Pancreas (tissue), 10 donors: ENCODE results near the gene SLC16A10. TPM values are rescaled to one million over a fixed set of nuclear protein-coding genes. Genes with fewer than 3 reads are reported as not detected.
"Not testable (repeated sequence)": the region's sequence is repeated elsewhere in the genome, so short reads cannot be mapped to it uniquely, and the experiment has no call there.

Experiments
- ATAC-seq, 4 donors: fragments of 200-7000 bp; cut with Tn5 transposase; one replicate each; pipeline versions ENCODE4 v1.8.0 to v1.9.1; 2020; ENCODE audit warnings: mild to moderate bottlenecking in 4 of 4, moderate library complexity in 4 of 4
- DNase-seq, 6 donors: peaks; one replicate each; pipeline ENCODE4 v3.0.0-alpha.2; 2020
- FAIRE-seq: peaks from 2 replicates; lab custom pipeline; 2012; peaks lifted over from hg19 to GRCh38; lab: Jason Lieb, UNC
- H3K27ac ChIP-seq, 4 donors: fragments of 200-600 bp; sonication (generic); 1 replicate in 3 of 4; 2 replicates in 1 of 4; pipeline versions ENCODE4 v1.5.0 to v1.8.0; 2020
- H3K27me3 ChIP-seq, 4 donors: fragments of 200-600 bp; one replicate each; pipeline ENCODE4 v1.8.0; 2021
- H3K36me3 ChIP-seq, 3 donors: fragments of 200-600 bp; sonication (generic) in 1 of 3; one replicate each; pipeline versions ENCODE4 v1.5.0 to v1.8.0; 2020 to 2021
- H3K4me1 ChIP-seq, 3 donors: fragments of 200-600 bp; one replicate each; pipeline ENCODE4 v1.8.0; 2021
- H3K4me3 ChIP-seq, 4 donors: fragments of 200-600 bp; sonication (generic) in 2 of 4; one replicate each; pipeline versions ENCODE4 v1.5.0 to v1.8.0; 2020 to 2021
- H3K9me3 ChIP-seq, 4 donors: fragments of 200-600 bp; one replicate each; pipeline ENCODE4 v1.8.0; 2021
- CTCF ChIP-seq, 4 donors: fragments of 200-600 bp; sonication (generic) in 3 of 4; IDR thresholded peaks; one replicate each; pipeline versions ENCODE4 v1.5.0 to v1.8.0; 2021; ENCODE audit warnings: antibody characterized with exemption in 4 of 4
- whole genome bisulfite sequencing, 2 donors: extraction: QIAGEN DNeasy Blood & Tissue Kit; methylation state at CpG; one replicate each; pipeline ENCODE4 v1.1.7; 2013; 5-methylcytosine and 5-hydroxymethylcytosine counted together
- intact Hi-C, 3 donors: fragments of 100-400 bp; cut with DNase I; formaldehyde crosslinking; loops; one replicate each; pipeline versions ENCODE4 v1.11.1 to v1.14.2; 2022
- polyA plus RNA-seq, 2 donors: library from polyadenylated mRNA; stranded (reverse); fragments of 200-250 nt; gene quantifications; one replicate each; pipeline ENCODE4 v1.2.3, GENCODE V29; 2013
- total RNA-seq, 6 donors: library from RNA; stranded (reverse); fragmentation: NEBNext Ultra II Directional in 4 of 6; extraction: Animal tissue kit (Norgen Biotek cat#: 25700) in 4 of 6; gene quantifications; one replicate each; pipeline versions ENCODE4 v1.2.1 to v1.2.4, GENCODE V29; 2021 to 2023
- donor health status: healthy with polysubstance abuse.
- donor health status: DM: no; HTN: no; CAD: no; lungs with moderate emphysema.
- donor health status: DM: no; HTN: no; CAD: no.
- donor health status: control.
- donor health status: control.
- donor health status: Bipolar disorder and iron deficiency.
- donor health status: DM: yes; HTN: yes; CAD: no.
- donor health status: DM: no; HTN: no; CAD: no.
- donor health status: DM: no; HTN: no; CAD: no.
- donor health status: DM: yes; HTN: yes; CAD: no.

Gene SLC16A10
- total and polyA plus RNA-seq, 8 donors = 5.1 to 48.8 (median 30.0) TPM

DNA sequence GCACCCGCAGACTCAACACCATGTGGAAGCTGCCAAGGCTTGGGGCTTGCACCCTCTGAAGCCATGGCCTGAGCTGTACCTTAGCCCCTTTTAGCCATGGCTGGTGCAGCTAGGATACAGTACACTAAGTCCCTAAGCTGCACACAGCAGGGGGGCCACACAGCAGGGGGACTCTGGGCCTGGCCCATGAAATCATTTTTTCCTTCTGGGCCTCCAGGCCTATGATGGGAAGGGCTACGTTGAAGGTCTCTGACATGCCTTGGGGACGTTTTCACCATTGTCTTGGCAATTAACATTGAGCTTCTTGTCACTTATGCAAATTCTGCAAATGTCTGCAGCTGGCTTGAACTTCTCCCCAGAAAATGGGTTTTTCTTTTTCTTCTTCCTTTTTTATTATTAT is 103.3 kb downstream of the SLC16A10 start:
- H3K27me3 ChIP-seq = no peaks in the 10 kb centered on the region
- DNase-seq (no peak), FAIRE-seq (no peak), ATAC-seq (no peak)
- no peak overlapping the region for H3K4me3 ChIP-seq
- WGBS, 2 donors = 90 to 92% methylated on average over 3 of the region's 3 CpGs
- H3K9me3 ChIP-seq = no peaks in the 10 kb centered on the region
- no peaks in the 10 kb centered on the region for H3K4me1 ChIP-seq
- intact Hi-C loops = no loop called here
- no peak for TF ChIP-seq CTCF (IDR thresholded peaks at IDR 0.05)
- H3K36me3 ChIP-seq = no peaks in the 10 kb centered on the region
- H3K27ac ChIP-seq = no peak overlapping the region

DNA sequence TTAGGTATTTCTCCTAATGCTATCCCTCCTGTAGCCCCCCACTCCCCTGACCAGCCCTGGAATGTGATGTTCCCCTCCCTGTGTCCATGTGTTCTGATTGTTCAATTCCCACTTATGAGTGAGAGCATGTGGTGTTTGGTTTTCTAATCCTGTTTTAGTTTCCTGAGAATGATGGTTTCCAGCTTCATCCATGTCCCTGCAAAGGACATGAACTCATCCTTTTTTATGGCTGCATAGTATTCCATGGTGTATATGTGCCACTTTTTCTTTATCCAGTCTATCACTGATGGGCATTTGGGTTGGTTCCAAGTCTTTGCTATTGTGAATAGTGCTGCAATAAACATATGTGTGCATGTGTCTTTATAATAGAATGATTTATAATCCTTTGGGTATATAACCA is 103.8 kb downstream of the SLC16A10 start:
- intact Hi-C loops = not testable (repeated sequence)

DNA sequence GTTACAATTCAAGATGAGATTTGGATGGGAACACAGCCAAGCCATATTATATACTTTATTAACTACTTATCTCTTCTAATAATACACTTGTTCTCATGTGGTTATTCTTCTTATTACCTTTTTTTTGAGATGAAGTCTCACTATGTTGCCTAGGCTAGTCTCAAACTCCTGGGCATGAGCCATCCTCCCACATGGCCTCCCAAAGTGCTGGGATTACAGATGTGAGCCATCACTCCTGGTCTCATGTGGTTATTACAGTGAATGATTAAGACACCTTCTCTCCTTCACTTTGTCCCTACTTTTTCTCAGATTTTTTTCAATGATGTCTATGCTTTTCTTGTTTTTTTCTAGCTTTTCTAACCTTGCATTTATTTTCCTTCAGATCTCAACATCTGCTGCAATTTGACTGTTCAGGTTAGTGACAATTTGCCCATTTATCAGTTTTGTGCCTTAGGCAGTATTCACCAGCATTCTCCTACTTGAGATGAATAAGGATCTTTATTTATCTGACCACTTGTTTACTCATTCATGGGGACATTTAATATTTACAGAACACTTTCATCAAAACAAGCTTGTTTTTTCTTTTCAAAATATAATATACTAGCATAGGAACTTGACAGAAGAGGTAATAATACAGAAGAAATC is 105.7 kb downstream of the SLC16A10 start:
- H3K27ac ChIP-seq = no peak overlapping the region
- ATAC-seq (no peak), DNase-seq (no peak), FAIRE-seq (no peak)
- TF ChIP-seq CTCF (IDR thresholded peaks at IDR 0.05) = no peak
- H3K4me3 ChIP-seq = no peak overlapping the region
- no peaks in the 10 kb centered on the region for H3K27me3 ChIP-seq
- H3K9me3 ChIP-seq = no peaks in the 10 kb centered on the region
- H3K4me1 ChIP-seq = no peaks in the 10 kb centered on the region
- no peaks in the 10 kb centered on the region for H3K36me3 ChIP-seq
- intact Hi-C loops = no loop called here

More for the DNA sequence above, 103.8 kb downstream of the SLC16A10 start:
- H3K4me3 ChIP-seq, H3K4me1 ChIP-seq, FAIRE-seq, H3K27me3 ChIP-seq, ATAC-seq, DNase-seq, H3K27ac ChIP-seq, H3K36me3 ChIP-seq, H3K9me3 ChIP-seq: not testable (repeated sequence)

- Histone ChIP-seq H3K9me3 (no peaks in the 10 kb centered on the region), H3K4me1 (peaks cover 0 to 12% (median 10%) of the 10 kb centered on the region in 3 donors), H3K4me3 (no peak overlapping the region), H3K27ac (no peak overlapping the region), H3K36me3 (no peaks in the 10 kb centered on the region), H3K27me3 (no peaks in the 10 kb centered on the region)
- intact Hi-C loops = no loop called here
- DNase-seq (no peak), FAIRE-seq (no peak), ATAC-seq (no peak)
- TF ChIP-seq CTCF (IDR thresholded peaks at IDR 0.05) = no peak
Observed at GRCh38 chr6:111195656-111196055, 108.4 kb downstream of the SLC16A10 start.

DNA sequence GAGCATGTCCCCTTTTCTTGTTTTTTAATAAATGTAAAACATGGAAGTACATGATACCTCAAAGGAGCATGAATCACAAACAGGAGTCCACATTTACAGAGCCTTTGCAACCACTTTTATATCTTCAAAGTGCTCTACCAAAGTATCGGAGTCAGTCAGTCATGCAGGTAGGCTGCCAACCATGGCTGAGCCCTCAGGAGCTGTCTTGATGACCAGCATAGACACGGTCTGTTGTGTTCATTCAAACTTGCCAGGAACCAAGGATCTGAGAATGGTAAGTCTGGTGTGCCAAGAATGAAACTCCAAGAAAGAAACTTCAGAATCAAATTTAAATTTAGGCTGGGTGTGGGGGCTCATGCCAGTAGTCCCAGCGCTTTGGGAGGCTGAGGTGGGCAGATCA is 111.5 kb downstream of the SLC16A10 start:
- no peak overlapping the region for H3K27ac ChIP-seq

More for the DNA sequence above, 111.5 kb downstream of the SLC16A10 start:
- ATAC-seq (no peak), FAIRE-seq (no peak), DNase-seq (no peak)
- intact Hi-C loops = no loop called here
- Histone ChIP-seq H3K4me1 (peaks cover 0 to 12% (median 10%) of the 10 kb centered on the region in 3 donors), H3K27me3 (no peaks in the 10 kb centered on the region), H3K36me3 (no peaks in the 10 kb centered on the region), H3K9me3 (no peaks in the 10 kb centered on the region), H3K4me3 (no peak overlapping the region)
- WGBS, 2 donors = 95 to 98% methylated on average over 3 of the region's 3 CpGs
- TF ChIP-seq CTCF (IDR thresholded peaks at IDR 0.05) = no peak
